Measurements from ENCODE around the gene SPEM3. TPM values are rescaled to one million over a fixed set of nuclear protein-coding genes. Genes with fewer than 3 reads are reported as not detected.

The SPEM3 gene
- total and polyA plus RNA-seq, 2 donors (not counting 3 experiments of a cell fraction or from before 2014, with no cell fraction given), result not detected

DNA sequence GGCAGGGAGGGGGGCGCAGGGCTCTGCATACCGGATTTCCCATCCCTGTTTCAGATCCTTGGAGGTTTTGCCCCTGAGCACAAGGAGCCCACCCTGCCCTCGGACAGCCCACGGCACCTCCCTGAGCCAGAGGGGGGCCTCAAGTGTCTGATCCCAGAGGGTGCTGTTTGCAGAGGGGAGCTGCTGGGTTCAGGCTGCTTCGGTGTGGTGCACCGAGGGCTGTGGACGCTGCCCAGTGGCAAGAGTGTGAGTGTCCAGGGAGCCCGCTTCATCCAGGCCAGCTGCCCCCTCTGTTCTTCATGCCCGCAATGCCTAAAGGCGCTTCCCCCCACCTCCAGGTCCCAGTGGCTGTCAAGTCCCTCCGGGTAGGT is 45.3 kb upstream of the SPEM3 start:
- dilution Hi-C loops (cut with MboI; ENCODE audit: extremely low pct_ligation_motif_present, low sequenced_read_pairs) (no loop called here), intact Hi-C loops (cut with micrococcal nuclease) (no loop called here)
- ChIA-PET CTCF (interaction anchor here (1.3 kb wide), 1 partner anchor 21 kb away, joined by 3 read pairs; the partner anchor contains the start of gene TMEM256), POLR2A (no interaction called here)
- Histone ChIP-seq H2AFZ (ENCODE audit: low read depth, low read length) (no peak overlapping the region), H4K20me1 (replicated peaks; ENCODE audit: control insufficient read depth, extremely low read depth, insufficient read depth, low read length) (no peaks in the 10 kb centered on the region), H3K36me3 (ENCODE audit: control insufficient read depth in 2 of 2, extremely low read depth in 1 of 2, insufficient read depth in 2 of 2, low read length in 2 of 2) (no peaks in the 10 kb centered on the region), H3K27me3 (ENCODE audit: control insufficient read depth in 2 of 2, insufficient read depth in 2 of 2, low read length in 2 of 2) (peaks cover 25 to 33% of the 10 kb centered on the region in 2 experiments), H3K4me3 (replicated peaks in 1 of 3; ENCODE audit: insufficient read depth in 1 of 3, low read depth in 1 of 3, low read length in 3 of 3) (no peak overlapping the region), H3K79me2 (ENCODE audit: control insufficient read depth, insufficient read depth, low read length) (no peaks in the 10 kb centered on the region), H3K4me2 (ENCODE audit: insufficient read depth, low read length) (no peak overlapping the region), H3K27ac (ENCODE audit: insufficient read depth, low read depth, low read length) (no peak overlapping the region), H3K4me1 (ENCODE audit: control insufficient read depth, extremely low read depth, insufficient read depth, low read length) (peaks cover 5% of the 10 kb centered on the region), H3K9me3 (replicated peaks; ENCODE audit: control insufficient read depth, insufficient read depth, low read length) (no peaks in the 10 kb centered on the region), H3K9ac (replicated peaks; ENCODE audit: extremely low read depth, insufficient read depth, low read length) (no peak overlapping the region), H3K9me1 (replicated peaks; ENCODE audit: control insufficient read depth, extremely low read depth, insufficient read depth, low read length) (no peaks in the 10 kb centered on the region)
- no peak for FAIRE-seq
- DNase-seq (ENCODE audit: low read depth, low spot score), result no peak
- TF ChIP-seq JUN (IDR thresholded peaks at IDR 0.05; ENCODE audit: borderline replicate concordance, insufficient read depth, insufficient read length, low read depth), result no peak
- no peak for TF ChIP-seq FOS (IDR thresholded peaks at IDR 0.05; ENCODE audit: borderline replicate concordance, insufficient read depth, low read length)
- no peak for TF ChIP-seq MYC (IDR thresholded peaks at IDR 0.05; ENCODE audit: low read depth, low read length)
- TF ChIP-seq POLR2A (IDR thresholded peaks at IDR 0.05; ENCODE audit: low read depth, low read length), result no peak
- TF ChIP-seq EZH2 (IDR thresholded peaks at IDR 0.05; ENCODE audit: borderline replicate concordance, low read depth, low read length, severe bottlenecking), result no peak
- TF ChIP-seq, protein P1, sequence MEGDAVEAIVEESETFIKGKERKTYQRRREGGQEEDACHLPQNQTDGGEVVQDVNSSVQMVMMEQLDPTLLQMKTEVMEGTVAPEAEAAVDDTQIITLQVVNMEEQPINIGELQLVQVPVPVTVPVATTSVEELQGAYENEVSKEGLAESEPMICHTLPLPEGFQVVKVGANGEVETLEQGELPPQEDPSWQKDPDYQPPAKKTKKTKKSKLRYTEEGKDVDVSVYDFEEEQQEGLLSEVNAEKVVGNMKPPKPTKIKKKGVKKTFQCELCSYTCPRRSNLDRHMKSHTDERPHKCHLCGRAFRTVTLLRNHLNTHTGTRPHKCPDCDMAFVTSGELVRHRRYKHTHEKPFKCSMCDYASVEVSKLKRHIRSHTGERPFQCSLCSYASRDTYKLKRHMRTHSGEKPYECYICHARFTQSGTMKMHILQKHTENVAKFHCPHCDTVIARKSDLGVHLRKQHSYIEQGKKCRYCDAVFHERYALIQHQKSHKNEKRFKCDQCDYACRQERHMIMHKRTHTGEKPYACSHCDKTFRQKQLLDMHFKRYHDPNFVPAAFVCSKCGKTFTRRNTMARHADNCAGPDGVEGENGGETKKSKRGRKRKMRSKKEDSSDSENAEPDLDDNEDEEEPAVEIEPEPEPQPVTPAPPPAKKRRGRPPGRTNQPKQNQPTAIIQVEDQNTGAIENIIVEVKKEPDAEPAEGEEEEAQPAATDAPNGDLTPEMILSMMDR (IDR thresholded peaks at IDR 0.05; ENCODE audit: extremely low read depth in 1 of 2, insufficient read depth in 1 of 2, low read depth in 1 of 2, low read length in 2 of 2), result no peak
- TF ChIP-seq POLR2AphosphoS5 (IDR thresholded peaks at IDR 0.05; ENCODE audit: insufficient read depth, low read depth, low read length), result no peak
- TF ChIP-seq GATA2 (IDR thresholded peaks at IDR 0.05; ENCODE audit: insufficient read depth, insufficient read length, low read depth, low read length), result no peak
- TF ChIP-seq, protein P2, sequence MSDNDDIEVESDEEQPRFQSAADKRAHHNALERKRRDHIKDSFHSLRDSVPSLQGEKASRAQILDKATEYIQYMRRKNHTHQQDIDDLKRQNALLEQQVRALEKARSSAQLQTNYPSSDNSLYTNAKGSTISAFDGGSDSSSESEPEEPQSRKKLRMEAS (IDR thresholded peaks at IDR 0.05; ENCODE audit: insufficient read depth, insufficient read length), result no peak
- BruUV-seq (replicated peaks), result no TSS peak

Measured in endothelial cell of umbilical vein (primary cell).